Omental fat pad (tissue), 4 donors: ENCODE data around the gene DLX3. TPM values are rescaled to one million over a fixed set of nuclear protein-coding genes. Genes with fewer than 3 reads are reported as not detected.

Experiments used
- ATAC-seq: fragments of 150-250 bp; one replicate; pipeline ENCODE4 v1.9.1; 2016; ENCODE audit warnings: mild to moderate bottlenecking, moderate library complexity; ENCODE audit not compliant: low FRiP score
- DNase-seq: peaks from one replicate; pipeline ENCODE4 v3.0.0-alpha.2; 2019; ENCODE audit warnings: low spot score
- CTCF ChIP-seq, 3 donors: fragments of 450-650 bp; IDR thresholded peaks; one replicate each; pipeline ENCODE4 v1.5.1; 2016 to 2017; ENCODE audit warnings: antibody characterized with exemption in 3 of 3, mild to moderate bottlenecking in 3 of 3, moderate library complexity in 2 of 3
- total RNA-seq, 4 donors: library from RNA; depleted of rRNA; stranded (reverse); fragments of >200 nt; gene quantifications; one replicate each; pipeline ENCODE4 v1.1.0, GENCODE V29; 2016

DLX3 gene
- total RNA-seq, 4 donors from 2014 or later: 0.28 TPM; not detected in 3

GRCh38 chr17:49992191-49992932 lies 2.7 kb downstream of the DLX3 start:
- DNase-seq (no peak), ATAC-seq (no peak)
- no peak for TF ChIP-seq CTCF (IDR thresholded peaks at IDR 0.05)

DNA sequence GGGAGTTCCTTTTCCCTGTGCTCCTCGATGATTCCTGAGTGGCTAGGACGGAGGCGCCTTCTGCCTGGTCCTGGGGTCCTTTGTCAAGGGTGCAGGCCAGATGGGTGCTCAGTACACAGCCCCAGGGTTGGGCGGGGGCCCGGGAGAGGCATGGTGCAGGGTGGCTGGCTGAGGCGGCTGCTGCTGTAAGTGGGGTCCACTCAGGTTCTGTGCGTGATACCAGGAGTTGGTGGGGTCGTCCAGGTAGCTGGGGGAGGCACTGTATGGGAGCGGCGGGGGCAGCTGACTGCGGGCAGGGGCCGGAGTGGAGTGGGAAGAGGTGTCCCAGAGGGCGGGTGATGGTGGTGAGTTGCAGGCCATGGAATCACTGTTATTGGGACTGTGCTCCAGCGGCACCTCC lies 3.6 kb downstream of the DLX3 start:
- TF ChIP-seq CTCF (IDR thresholded peaks at IDR 0.05): no peak
- DNase-seq (no peak), ATAC-seq (no peak)

DNA sequence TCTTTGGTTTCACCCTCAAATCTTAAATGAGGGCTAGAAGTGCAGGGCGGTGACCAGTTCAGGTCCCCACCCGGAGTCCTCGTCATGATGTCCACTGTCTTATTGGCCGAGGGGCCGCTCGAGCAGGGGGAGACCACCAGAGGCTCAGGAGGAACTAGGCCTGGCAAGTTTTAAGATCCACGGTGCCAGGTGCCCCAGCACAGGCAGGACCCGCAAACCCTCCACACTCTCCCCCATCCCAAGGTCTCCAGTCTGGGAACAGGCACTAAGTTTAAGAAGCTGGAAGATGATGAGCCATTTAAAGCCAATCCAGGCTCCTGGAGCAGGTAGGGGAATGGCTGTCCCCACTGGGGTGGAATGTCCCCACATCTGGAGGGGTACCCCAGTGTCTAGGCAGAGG lies 4.1 kb downstream of the DLX3 start:
- no peak for ATAC-seq
- DNase-seq: no peak
- no peak for TF ChIP-seq CTCF (IDR thresholded peaks at IDR 0.05)

GRCh38 chr17:49990331-49990730 lies 4.7 kb downstream of the DLX3 start:
- no peak for ATAC-seq
- no peak for TF ChIP-seq CTCF (IDR thresholded peaks at IDR 0.05)
- DNase-seq: no peak

DNA sequence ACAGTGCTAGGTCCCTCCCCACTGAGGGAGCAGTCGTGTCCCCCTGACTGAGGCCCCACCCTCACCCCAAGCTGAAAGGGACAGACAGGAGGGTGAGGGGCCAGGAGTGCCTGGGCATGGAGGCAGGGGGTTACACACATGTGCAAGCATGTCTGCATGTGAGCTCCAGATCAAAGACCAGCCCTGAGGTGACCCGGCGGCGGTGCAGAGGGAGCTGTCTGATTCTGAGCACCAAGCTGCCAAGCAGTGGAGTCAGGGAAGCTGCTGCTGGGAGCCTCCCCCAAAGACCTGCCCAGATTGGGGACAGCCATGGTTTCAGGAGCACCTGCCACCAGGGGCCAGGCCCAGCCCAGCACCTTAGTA lies 5.5 kb downstream of the DLX3 start:
- ATAC-seq (no peak), DNase-seq (no peak)
- TF ChIP-seq CTCF (IDR thresholded peaks at IDR 0.05): no peak

GRCh38 chr17:49987681-49988441 lies 7.2 kb downstream of the DLX3 start:
- no peak for DNase-seq
- ATAC-seq: no peak
- TF ChIP-seq CTCF (IDR thresholded peaks at IDR 0.05): no peak

DNA sequence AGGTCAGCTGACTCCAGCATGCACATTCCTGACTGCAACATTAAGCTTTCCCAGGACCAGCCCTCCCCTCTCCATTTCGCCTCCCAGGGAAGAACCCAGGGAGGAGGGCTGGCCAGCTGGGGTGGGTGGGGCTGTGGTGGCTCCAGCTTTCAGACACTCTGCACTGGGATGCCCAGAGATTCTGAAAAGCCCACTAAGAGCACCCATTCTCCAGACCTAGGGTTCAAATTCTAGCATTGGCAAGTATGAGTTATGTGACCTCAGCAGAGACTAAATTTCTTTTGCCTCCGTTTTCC lies 7.8 kb downstream of the DLX3 start:
- TF ChIP-seq CTCF (IDR thresholded peaks at IDR 0.05): no peak
- DNase-seq: no peak
- ATAC-seq: no peak
